ENCODE data around the gene CHID1.

GRCh38 chr11:869399-870126, 41.0 kb downstream of the CHID1 start:
- TF ChIP-seq CTCF (IDR thresholded peaks at IDR 0.05) (no peak), POLR2AphosphoS5 (IDR thresholded peaks at IDR 0.05) (no peak), POLR2A (IDR thresholded peaks at IDR 0.05) (no peak), EP300 (IDR thresholded peaks at IDR 0.05) (no peak)

All from upper lobe of left lung (tissue), 4 donors.